WTC11 (cell line): ENCODE data around the gene LGALS1. TPM values are rescaled to one million over a fixed set of nuclear protein-coding genes. Genes with fewer than 3 reads are reported as not detected.
A peak's percentile ranks its signal among the peaks of the same experiment; 100 is the strongest.

Experiments used
- ATAC-seq: fragments of 200-7000 bp; cut with Tn5 transposase; 2 replicates; pipeline ENCODE4 v1.10.0; 2021; ENCODE audit warnings: mild to moderate bottlenecking, moderate library complexity
- CTCF ChIA-PET: fragments of 300-600 bp; sonication (Branson Sonifier 250); formaldehyde crosslinking; loops from one replicate; lab custom pipeline; 2021; ENCODE audit warnings: antibody characterized with exemption; lab: Charles Lee
- POLR2A ChIA-PET: fragments of 350-600 bp; sonication (Branson Sonifier 250); formaldehyde crosslinking; loops from one replicate; lab custom pipeline; 2021; ENCODE audit warnings: antibody characterized with exemption; lab: Charles Lee
- DNase-seq: peaks from one replicate; pipeline ENCODE4 v3.0.0; 2021; ENCODE audit warnings: low spot score
- H3K27ac Mint-ChIP-seq: 2 replicates; pipeline ENCODE4 v1.8.0; 2021; ENCODE audit warnings: mixed read lengths
- H3K27me3 Mint-ChIP-seq: 2 replicates; pipeline ENCODE4 v1.8.0; 2021; ENCODE audit warnings: low read depth, mild to moderate bottlenecking, moderate library complexity, mixed read lengths
- H3K36me3 Mint-ChIP-seq: 2 replicates; pipeline ENCODE4 v1.8.0; 2021; ENCODE audit warnings: mixed read lengths
- H3K4me1 Mint-ChIP-seq: 2 replicates; pipeline ENCODE4 v1.8.0; 2022; ENCODE audit warnings: mixed read lengths
- H3K4me3 Mint-ChIP-seq: 2 replicates; pipeline ENCODE4 v1.8.0; 2021; ENCODE audit warnings: mild to moderate bottlenecking, moderate library complexity, mixed read lengths
- H3K9me3 Mint-ChIP-seq: 2 replicates; pipeline ENCODE4 v1.8.0; 2021; ENCODE audit warnings: mixed read lengths
- CBFB ChIP-seq: sonication (generic); formaldehyde crosslinking; IDR thresholded peaks from 2 replicates; pipeline ENCODE4 v1.8.1; 2022; ENCODE audit warnings: mild to moderate bottlenecking, low read depth, missing genetic modification reagents
- CREB1 ChIP-seq: sonication (generic); formaldehyde crosslinking; IDR thresholded peaks from 2 replicates; pipeline ENCODE4 v1.8.0; 2023; ENCODE audit warnings: mild to moderate bottlenecking, missing genetic modification reagents
- CREM ChIP-seq: sonication (generic); formaldehyde crosslinking; IDR thresholded peaks from 2 replicates; pipeline ENCODE4 v1.8.1; 2022; ENCODE audit warnings: mild to moderate bottlenecking, missing genetic modification reagents, moderate library complexity
- ESRRA ChIP-seq: sonication (generic); formaldehyde crosslinking; IDR thresholded peaks from 2 replicates; pipeline ENCODE4 v1.8.1; 2022; ENCODE audit warnings: mild to moderate bottlenecking, missing genetic modification reagents, borderline replicate concordance
- IRF2 ChIP-seq: sonication (generic); formaldehyde crosslinking; IDR thresholded peaks from 2 replicates; pipeline ENCODE4 v1.8.0; 2022; ENCODE audit warnings: low read depth, missing genetic modification reagents, borderline replicate concordance
- NR2C2 ChIP-seq: sonication (generic); formaldehyde crosslinking; IDR thresholded peaks from 2 replicates; pipeline ENCODE4 v1.8.0; 2022; ENCODE audit warnings: mild to moderate bottlenecking, missing genetic modification reagents
- RELA ChIP-seq: sonication (generic); formaldehyde crosslinking; IDR thresholded peaks from 2 replicates; pipeline ENCODE4 v1.8.1; 2022; ENCODE audit warnings: missing genetic modification reagents, mild to moderate bottlenecking, borderline replicate concordance
- RORB ChIP-seq: fragments of 250-450 bp; sonication (Bioruptor Pico); IDR thresholded peaks from 2 replicates; pipeline ENCODE4 v1.9.0; 2021; ENCODE audit warnings: mild to moderate bottlenecking
- SMAD3 ChIP-seq: sonication (generic); formaldehyde crosslinking; IDR thresholded peaks from 2 replicates; pipeline ENCODE4 v1.8.0; 2022; ENCODE audit warnings: missing genetic modification reagents, mild to moderate bottlenecking, borderline replicate concordance
- SMAD4 ChIP-seq: sonication (generic); formaldehyde crosslinking; IDR thresholded peaks from 2 replicates; pipeline ENCODE4 v1.8.0; 2022; ENCODE audit warnings: mild to moderate bottlenecking, missing genetic modification reagents
- TEAD1 ChIP-seq: sonication (generic); formaldehyde crosslinking; IDR thresholded peaks from 2 replicates; pipeline ENCODE4 v1.8.0; 2022; ENCODE audit warnings: mild to moderate bottlenecking, missing genetic modification reagents
- TP53 ChIP-seq: sonication (generic); formaldehyde crosslinking; IDR thresholded peaks from 2 replicates; pipeline ENCODE4 v1.8.1; 2023; ENCODE audit warnings: mild to moderate bottlenecking, missing genetic modification reagents
- ZBTB21 ChIP-seq: sonication (generic); formaldehyde crosslinking; IDR thresholded peaks from 2 replicates; pipeline ENCODE4 v1.8.1; 2023; ENCODE audit warnings: mild to moderate bottlenecking, missing genetic modification reagents, borderline replicate concordance
- ZNF121 ChIP-seq: sonication (generic); formaldehyde crosslinking; IDR thresholded peaks from 2 replicates; pipeline ENCODE4 v1.8.0; 2023; ENCODE audit warnings: missing genetic modification reagents
- ZNF138 ChIP-seq: sonication (generic); formaldehyde crosslinking; conservative IDR thresholded peaks from 2 replicates; pipeline ENCODE4 v1.8.1; 2022; ENCODE audit warnings: mild to moderate bottlenecking, moderate library complexity, missing genetic modification reagents
- ZNF416 ChIP-seq: fragments of 250-450 bp; sonication (Bioruptor Pico); IDR thresholded peaks from 2 replicates; pipeline ENCODE4 v1.9.0; 2021; ENCODE audit warnings: mild to moderate bottlenecking, inconsistent platforms
- total RNA-seq: library from RNA; stranded (reverse); gene quantifications from 3 replicates; pipeline ENCODE4 v1.2.3, GENCODE V29; 2021
- TF ChIP-seq, protein P1 (sequence below): sonication (generic); formaldehyde crosslinking; IDR thresholded peaks from 2 replicates; pipeline ENCODE4 v1.8.1; 2023; ENCODE audit warnings: mild to moderate bottlenecking, missing genetic modification reagents, moderate library complexity
- TF ChIP-seq, protein P2 (sequence below): sonication (generic); formaldehyde crosslinking; IDR thresholded peaks from 2 replicates; pipeline ENCODE4 v1.8.1; 2022; ENCODE audit warnings: mild to moderate bottlenecking, moderate library complexity, missing genetic modification reagents
- TF ChIP-seq, protein P3 (sequence below): sonication (generic); formaldehyde crosslinking; IDR thresholded peaks from 2 replicates; pipeline ENCODE4 v1.8.1; 2023; ENCODE audit warnings: mild to moderate bottlenecking, missing genetic modification reagents
- TF ChIP-seq, protein P4 (sequence below): sonication (generic); formaldehyde crosslinking; conservative IDR thresholded peaks from 2 replicates; pipeline ENCODE4 v1.8.1; 2023; ENCODE audit warnings: mild to moderate bottlenecking, low read depth, missing genetic modification reagents, moderate library complexity
- TF ChIP-seq, protein P5 (sequence below): sonication (generic); formaldehyde crosslinking; IDR thresholded peaks from 2 replicates; pipeline ENCODE4 v1.8.1; 2023; ENCODE audit warnings: mild to moderate bottlenecking, missing genetic modification reagents, moderate library complexity
- TF ChIP-seq, protein P6 (sequence below): sonication (generic); formaldehyde crosslinking; IDR thresholded peaks from 2 replicates; pipeline ENCODE4 v1.8.0; 2023; ENCODE audit warnings: missing genetic modification reagents, mild to moderate bottlenecking, borderline replicate concordance

The LGALS1 gene
- total RNA-seq, 1 experiment from 2014 or later, result 17.3 TPM

DNA sequence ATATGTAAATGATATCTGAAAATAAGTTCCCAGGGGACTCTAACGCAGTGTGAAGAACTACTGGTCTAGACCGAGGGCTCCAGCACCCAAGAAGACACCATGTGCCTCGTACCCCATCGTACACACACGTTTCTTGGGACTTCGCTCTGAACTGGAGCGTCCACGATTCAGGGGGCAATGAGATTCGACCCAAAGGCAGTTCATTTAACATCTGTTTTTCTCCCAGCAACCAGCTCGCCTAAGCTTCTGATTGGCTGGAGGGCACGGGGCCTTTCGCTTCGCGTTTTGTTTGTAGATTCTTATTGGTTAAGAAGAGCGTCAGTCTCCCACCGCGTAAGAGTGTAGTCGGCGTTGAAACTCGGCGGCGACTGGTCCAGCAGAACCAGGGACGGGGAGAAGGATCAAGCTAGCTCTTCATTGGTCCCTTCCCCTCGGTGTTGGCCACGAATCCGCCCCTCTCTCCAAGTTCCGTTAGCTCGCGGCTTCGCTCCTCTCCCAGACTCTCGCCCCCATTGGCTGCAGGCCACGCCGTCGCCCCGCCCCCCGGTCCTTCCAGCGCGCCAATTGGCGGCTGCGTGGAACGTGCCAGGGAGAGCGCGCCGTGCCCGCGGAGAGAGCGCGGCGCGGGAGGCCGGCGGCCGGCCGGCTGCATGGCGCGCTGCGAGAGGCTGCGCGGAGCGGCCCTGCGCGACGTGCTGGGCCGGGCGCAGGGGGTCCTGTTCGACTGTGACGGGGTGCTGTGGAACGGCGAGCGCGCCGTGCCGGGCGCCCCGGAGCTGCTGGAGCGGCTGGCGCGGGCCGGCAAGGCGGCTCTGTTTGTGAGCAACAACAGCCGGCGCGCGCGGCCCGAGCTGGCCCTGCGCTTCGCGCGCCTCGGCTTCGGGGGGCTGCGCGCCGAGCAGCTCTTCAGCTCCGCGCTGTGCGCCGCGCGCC, 17.0 kb upstream of the LGALS1 start, which contains the start of gene PDXP (continued):
- TF ChIP-seq, protein P1, sequence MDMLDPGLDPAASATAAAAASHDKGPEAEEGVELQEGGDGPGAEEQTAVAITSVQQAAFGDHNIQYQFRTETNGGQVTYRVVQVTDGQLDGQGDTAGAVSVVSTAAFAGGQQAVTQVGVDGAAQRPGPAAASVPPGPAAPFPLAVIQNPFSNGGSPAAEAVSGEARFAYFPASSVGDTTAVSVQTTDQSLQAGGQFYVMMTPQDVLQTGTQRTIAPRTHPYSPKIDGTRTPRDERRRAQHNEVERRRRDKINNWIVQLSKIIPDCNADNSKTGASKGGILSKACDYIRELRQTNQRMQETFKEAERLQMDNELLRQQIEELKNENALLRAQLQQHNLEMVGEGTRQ (CRISPR knock-in tag), result peak; percentile 60; the same call in 1 of the 2 replicates
- no peak for TF ChIP-seq RELA (CRISPR knock-in tag)
- no peak for TF ChIP-seq SMAD4 (CRISPR knock-in tag)
- TF ChIP-seq, protein P2, sequence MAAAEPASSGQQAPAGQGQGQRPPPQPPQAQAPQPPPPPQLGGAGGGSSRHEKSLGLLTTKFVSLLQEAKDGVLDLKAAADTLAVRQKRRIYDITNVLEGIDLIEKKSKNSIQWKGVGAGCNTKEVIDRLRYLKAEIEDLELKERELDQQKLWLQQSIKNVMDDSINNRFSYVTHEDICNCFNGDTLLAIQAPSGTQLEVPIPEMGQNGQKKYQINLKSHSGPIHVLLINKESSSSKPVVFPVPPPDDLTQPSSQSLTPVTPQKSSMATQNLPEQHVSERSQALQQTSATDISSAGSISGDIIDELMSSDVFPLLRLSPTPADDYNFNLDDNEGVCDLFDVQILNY (CRISPR knock-in tag), result peak; percentile 45; the same call in 1 of the 2 replicates
- TF ChIP-seq TEAD1 (CRISPR knock-in tag), result peak; percentile 92
- TF ChIP-seq ZNF138 (CRISPR knock-in tag), result no peak
- TF ChIP-seq ZBTB21 (CRISPR knock-in tag), result no peak
- no peak for TF ChIP-seq NR2C2 (CRISPR knock-in tag)
- TF ChIP-seq TP53 (CRISPR knock-in tag), result no peak
- TF ChIP-seq, protein P3, sequence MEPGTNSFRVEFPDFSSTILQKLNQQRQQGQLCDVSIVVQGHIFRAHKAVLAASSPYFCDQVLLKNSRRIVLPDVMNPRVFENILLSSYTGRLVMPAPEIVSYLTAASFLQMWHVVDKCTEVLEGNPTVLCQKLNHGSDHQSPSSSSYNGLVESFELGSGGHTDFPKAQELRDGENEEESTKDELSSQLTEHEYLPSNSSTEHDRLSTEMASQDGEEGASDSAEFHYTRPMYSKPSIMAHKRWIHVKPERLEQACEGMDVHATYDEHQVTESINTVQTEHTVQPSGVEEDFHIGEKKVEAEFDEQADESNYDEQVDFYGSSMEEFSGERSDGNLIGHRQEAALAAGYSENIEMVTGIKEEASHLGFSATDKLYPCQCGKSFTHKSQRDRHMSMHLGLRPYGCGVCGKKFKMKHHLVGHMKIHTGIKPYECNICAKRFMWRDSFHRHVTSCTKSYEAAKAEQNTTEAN (CRISPR knock-in tag), result no peak
- no peak for TF ChIP-seq RORB (CRISPR knock-in tag)
- TF ChIP-seq, protein P4, sequence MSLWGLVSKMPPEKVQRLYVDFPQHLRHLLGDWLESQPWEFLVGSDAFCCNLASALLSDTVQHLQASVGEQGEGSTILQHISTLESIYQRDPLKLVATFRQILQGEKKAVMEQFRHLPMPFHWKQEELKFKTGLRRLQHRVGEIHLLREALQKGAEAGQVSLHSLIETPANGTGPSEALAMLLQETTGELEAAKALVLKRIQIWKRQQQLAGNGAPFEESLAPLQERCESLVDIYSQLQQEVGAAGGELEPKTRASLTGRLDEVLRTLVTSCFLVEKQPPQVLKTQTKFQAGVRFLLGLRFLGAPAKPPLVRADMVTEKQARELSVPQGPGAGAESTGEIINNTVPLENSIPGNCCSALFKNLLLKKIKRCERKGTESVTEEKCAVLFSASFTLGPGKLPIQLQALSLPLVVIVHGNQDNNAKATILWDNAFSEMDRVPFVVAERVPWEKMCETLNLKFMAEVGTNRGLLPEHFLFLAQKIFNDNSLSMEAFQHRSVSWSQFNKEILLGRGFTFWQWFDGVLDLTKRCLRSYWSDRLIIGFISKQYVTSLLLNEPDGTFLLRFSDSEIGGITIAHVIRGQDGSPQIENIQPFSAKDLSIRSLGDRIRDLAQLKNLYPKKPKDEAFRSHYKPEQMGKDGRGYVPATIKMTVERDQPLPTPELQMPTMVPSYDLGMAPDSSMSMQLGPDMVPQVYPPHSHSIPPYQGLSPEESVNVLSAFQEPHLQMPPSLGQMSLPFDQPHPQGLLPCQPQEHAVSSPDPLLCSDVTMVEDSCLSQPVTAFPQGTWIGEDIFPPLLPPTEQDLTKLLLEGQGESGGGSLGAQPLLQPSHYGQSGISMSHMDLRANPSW, result no peak
- peak; percentile 45; the same call in 1 of the 2 replicates for TF ChIP-seq CREM (CRISPR knock-in tag)
- TF ChIP-seq ESRRA, result no peak
- TF ChIP-seq SMAD3, result no peak
- TF ChIP-seq CBFB (CRISPR knock-in tag), result no peak

DNA sequence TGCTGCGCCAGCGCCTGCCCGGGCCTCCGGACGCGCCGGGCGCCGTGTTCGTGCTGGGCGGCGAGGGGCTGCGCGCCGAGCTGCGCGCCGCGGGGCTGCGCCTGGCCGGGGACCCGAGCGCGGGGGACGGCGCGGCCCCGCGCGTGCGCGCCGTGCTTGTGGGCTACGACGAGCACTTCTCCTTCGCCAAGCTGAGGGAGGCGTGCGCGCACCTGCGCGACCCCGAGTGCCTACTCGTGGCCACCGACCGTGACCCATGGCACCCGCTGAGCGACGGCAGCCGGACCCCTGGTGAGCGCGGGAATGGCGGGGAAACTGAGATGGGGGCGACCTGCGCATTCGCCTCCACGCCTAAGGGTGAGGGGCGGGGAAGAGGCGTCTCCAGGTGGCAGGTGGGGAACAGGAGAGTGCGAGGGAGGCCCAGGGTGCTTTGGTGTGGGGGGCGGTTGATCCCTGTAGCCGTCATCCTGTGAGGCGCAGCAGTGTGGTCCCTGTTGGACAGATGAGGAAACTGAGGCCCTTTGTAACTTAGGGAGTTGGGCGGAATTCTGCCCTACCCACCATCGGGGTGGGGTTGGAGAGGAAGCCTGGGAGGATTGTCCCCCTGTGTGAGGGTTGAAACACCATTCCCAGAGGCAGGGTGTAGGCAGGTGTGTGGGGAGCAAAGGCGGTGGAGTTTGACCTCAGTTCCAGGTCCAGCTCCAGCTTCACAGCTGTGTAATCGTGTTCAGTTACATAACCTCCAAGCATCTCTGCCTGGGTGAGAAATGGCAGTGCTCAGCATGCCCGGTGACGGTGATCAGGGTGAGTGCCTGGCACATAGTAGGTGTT, 16.2 kb upstream of the LGALS1 start:
- no peaks in the 10 kb centered on the region for H3K9me3 Mint-ChIP-seq
- TF ChIP-seq, protein P5, sequence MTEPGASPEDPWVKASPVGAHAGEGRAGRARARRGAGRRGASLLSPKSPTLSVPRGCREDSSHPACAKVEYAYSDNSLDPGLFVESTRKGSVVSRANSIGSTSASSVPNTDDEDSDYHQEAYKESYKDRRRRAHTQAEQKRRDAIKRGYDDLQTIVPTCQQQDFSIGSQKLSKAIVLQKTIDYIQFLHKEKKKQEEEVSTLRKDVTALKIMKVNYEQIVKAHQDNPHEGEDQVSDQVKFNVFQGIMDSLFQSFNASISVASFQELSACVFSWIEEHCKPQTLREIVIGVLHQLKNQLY (CRISPR knock-in tag), result no peak
- TF ChIP-seq IRF2 (CRISPR knock-in tag) (no peak), CREB1 (CRISPR knock-in tag) (no peak), ZNF416 (no peak), ZNF121 (CRISPR knock-in tag) (0 out of 2 replicates have a peak, but pooled peaks have one; percentile 6)
- TF ChIP-seq, protein P6, sequence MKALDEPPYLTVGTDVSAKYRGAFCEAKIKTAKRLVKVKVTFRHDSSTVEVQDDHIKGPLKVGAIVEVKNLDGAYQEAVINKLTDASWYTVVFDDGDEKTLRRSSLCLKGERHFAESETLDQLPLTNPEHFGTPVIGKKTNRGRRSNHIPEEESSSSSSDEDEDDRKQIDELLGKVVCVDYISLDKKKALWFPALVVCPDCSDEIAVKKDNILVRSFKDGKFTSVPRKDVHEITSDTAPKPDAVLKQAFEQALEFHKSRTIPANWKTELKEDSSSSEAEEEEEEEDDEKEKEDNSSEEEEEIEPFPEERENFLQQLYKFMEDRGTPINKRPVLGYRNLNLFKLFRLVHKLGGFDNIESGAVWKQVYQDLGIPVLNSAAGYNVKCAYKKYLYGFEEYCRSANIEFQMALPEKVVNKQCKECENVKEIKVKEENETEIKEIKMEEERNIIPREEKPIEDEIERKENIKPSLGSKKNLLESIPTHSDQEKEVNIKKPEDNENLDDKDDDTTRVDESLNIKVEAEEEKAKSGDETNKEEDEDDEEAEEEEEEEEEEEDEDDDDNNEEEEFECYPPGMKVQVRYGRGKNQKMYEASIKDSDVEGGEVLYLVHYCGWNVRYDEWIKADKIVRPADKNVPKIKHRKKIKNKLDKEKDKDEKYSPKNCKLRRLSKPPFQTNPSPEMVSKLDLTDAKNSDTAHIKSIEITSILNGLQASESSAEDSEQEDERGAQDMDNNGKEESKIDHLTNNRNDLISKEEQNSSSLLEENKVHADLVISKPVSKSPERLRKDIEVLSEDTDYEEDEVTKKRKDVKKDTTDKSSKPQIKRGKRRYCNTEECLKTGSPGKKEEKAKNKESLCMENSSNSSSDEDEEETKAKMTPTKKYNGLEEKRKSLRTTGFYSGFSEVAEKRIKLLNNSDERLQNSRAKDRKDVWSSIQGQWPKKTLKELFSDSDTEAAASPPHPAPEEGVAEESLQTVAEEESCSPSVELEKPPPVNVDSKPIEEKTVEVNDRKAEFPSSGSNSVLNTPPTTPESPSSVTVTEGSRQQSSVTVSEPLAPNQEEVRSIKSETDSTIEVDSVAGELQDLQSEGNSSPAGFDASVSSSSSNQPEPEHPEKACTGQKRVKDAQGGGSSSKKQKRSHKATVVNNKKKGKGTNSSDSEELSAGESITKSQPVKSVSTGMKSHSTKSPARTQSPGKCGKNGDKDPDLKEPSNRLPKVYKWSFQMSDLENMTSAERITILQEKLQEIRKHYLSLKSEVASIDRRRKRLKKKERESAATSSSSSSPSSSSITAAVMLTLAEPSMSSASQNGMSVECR, result no peak

More for the DNA sequence above, 16.2 kb upstream of the LGALS1 start:
- CTCF ChIA-PET, result interaction anchor here (0.6 to 12.1 kb wide), 16 partner anchors 8 to 158 kb away, joined by 3 to 161 read pairs (median 8); partner anchors contain the start of genes GGA1, NOL12 and SH3BP1
- Mint-ChIP-seq H3K36me3 (peaks cover 3% of the 10 kb centered on the region; the same call in 1 of the 2 replicates), H3K4me3 (peak overlapping the region; percentile 77), H3K4me1 (peaks cover 29% of the 10 kb centered on the region), H3K27ac (no peak overlapping the region), H3K27me3 (no peaks in the 10 kb centered on the region)
- no peak for ATAC-seq
- DNase-seq, result no peak
- POLR2A ChIA-PET, result interaction anchor here (0.6 to 1.9 kb wide), 6 partner anchors 8 to 51 kb away, joined by 3 to 8 read pairs (median 6); partner anchors contain the start of genes GGA1 and NOL12
